GM23248 (cell line): ENCODE results near the gene AGO3.

Experiments
- EZH2 ChIP-seq: fragments of 200-600 bp; sonication (generic); IDR thresholded peaks from 2 replicates; pipeline ENCODE4 v1.6.1; 2018; ENCODE audit warnings: antibody characterized with exemption, mild to moderate bottlenecking; ENCODE audit not compliant: insufficient read depth, poor library complexity, severe bottlenecking
- EZH2phosphoT487 ChIP-seq: fragments of 200-600 bp; sonication (generic); IDR thresholded peaks from 2 replicates; pipeline ENCODE4 v1.6.1; 2018; ENCODE audit warnings: antibody characterized with exemption, moderate library complexity, mild to moderate bottlenecking, low read depth; ENCODE audit not compliant: insufficient read depth

DNA sequence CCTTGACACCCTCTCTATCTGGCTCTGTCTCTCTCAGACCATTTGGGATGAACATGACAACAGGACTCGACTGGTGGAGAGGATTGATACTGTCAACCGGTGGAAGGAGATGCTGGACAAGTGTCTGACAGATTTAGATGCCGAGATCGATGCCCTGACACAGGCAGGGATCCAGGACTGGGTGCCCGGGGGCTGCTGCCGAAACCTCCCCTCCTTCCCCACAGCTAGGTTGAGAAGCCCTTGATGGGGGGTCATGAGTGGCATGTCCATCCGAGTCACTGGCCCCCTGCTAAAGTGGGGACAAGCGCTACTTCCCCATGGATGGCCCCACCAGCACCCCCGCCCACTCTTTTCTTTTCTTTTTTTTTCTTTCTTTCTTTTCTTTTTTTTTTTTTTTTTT is 154.2 kb downstream of the AGO3 start:
- no peak for TF ChIP-seq EZH2
- TF ChIP-seq EZH2phosphoT487: no peak
